Fibroblast of villous mesenchyme (primary cell): ENCODE results near the gene PCNX2. TPM values are rescaled to one million over a fixed set of nuclear protein-coding genes. Genes with fewer than 3 reads are reported as not detected.

ENCODE experiments used
- DNase-seq: peaks from one replicate; pipeline ENCODE4 v3.0.0-alpha.2; 2010; ENCODE audit warnings: low read depth
- H3K4me3 ChIP-seq: 2 replicates; pipeline ENCODE4 v1.5.1; 2011; ENCODE audit warnings: low read depth, mild to moderate bottlenecking, low read length
- CTCF ChIP-seq: IDR thresholded peaks from 2 replicates; pipeline ENCODE4 v1.5.1; 2012; ENCODE audit warnings: low read depth, mild to moderate bottlenecking, low read length; ENCODE audit not compliant: insufficient read depth
- total RNA-seq: library from RNA; depleted of rRNA; stranded (reverse); fragments of >200 nt; gene quantifications from 2 replicates; pipeline ENCODE4 v1.2.3, GENCODE V29; 2012

PCNX2 gene
- total RNA-seq, 1 donor = 38.4 TPM

GRCh38 chr1:232964601-232965000 is 330.9 kb downstream of the PCNX2 start:
- TF ChIP-seq CTCF = no peak
- no peak overlapping the region for H3K4me3 ChIP-seq
- DNase-seq = no peak

GRCh38 chr1:232962761-232963745 is 332.5 kb downstream of the PCNX2 start:
- no peak overlapping the region for H3K4me3 ChIP-seq
- TF ChIP-seq CTCF = no peak
- peak; percentile 28 for DNase-seq

GRCh38 chr1:232958067-232958466 is 337.5 kb downstream of the PCNX2 start:
- no peak for TF ChIP-seq CTCF
- no peak for DNase-seq
- H3K4me3 ChIP-seq = no peak overlapping the region

GRCh38 chr1:232956081-232956480 is 339.4 kb downstream of the PCNX2 start:
- H3K4me3 ChIP-seq = no peak overlapping the region
- DNase-seq = no peak
- TF ChIP-seq CTCF = no peak

- no peak for DNase-seq
- no peak overlapping the region for H3K4me3 ChIP-seq
- no peak for TF ChIP-seq CTCF
Observed at GRCh38 chr1:232954594-232955365, 340.7 kb downstream of the PCNX2 start.

- peak; percentile 77 for TF ChIP-seq CTCF
- DNase-seq = peak; percentile 40
Observed at GRCh38 chr1:232952514-232953499, 342.7 kb downstream of the PCNX2 start.

More at GRCh38 chr1:232952514-232953499, 342.7 kb downstream of the PCNX2 start:
- H3K4me3 ChIP-seq = no peak overlapping the region
